Loucy (cell line): ENCODE data around the gene RNASEL.

Experiments used
- H2AFZ ChIP-seq: fragments of 200-600 bp; sonication (generic); 2 replicates; pipeline ENCODE4 v1.6.0; 2016; ENCODE audit warnings: antibody characterized with exemption, mild to moderate bottlenecking, low read length, moderate library complexity
- H3F3A ChIP-seq: fragments of 200-600 bp; 2 replicates; pipeline ENCODE4 v1.6.0; 2016; ENCODE audit warnings: antibody characterized with exemption, low read depth, mild to moderate bottlenecking
- H3K27me3 ChIP-seq: fragments of 200-600 bp; sonication (generic); 2 replicates; pipeline ENCODE4 v1.6.1; 2014; ENCODE audit warnings: low read length, mild to moderate bottlenecking; ENCODE audit not compliant: insufficient read depth, poor library complexity, severe bottlenecking
- H3K36me3 ChIP-seq: fragments of 200-600 bp; sonication (generic); 2 replicates; pipeline ENCODE4 v1.6.1; 2016; ENCODE audit warnings: low read length; ENCODE audit not compliant: insufficient read depth
- H3K4me1 ChIP-seq: fragments of 200-600 bp; sonication (generic); 2 replicates; pipeline ENCODE4 v1.5.1; 2014; ENCODE audit warnings: low read length, mild to moderate bottlenecking; ENCODE audit not compliant: insufficient read depth, poor library complexity, severe bottlenecking
- H3K4me2 ChIP-seq: fragments of 200-600 bp; sonication (generic); 2 replicates; pipeline ENCODE4 v1.6.0; 2014; ENCODE audit warnings: antibody characterized with exemption, low read length, low read depth, mild to moderate bottlenecking; ENCODE audit not compliant: poor library complexity, severe bottlenecking
- H3K4me3 ChIP-seq: fragments of 200-600 bp; sonication (generic); 2 replicates; pipeline ENCODE4 v1.5.1; 2014; ENCODE audit warnings: low read length, mild to moderate bottlenecking, mixed read lengths; ENCODE audit not compliant: poor library complexity, severe bottlenecking
- H3K79me2 ChIP-seq: fragments of 200-600 bp; sonication (generic); 2 replicates; pipeline ENCODE4 v1.6.1; 2014; ENCODE audit warnings: low read length; ENCODE audit not compliant: insufficient read depth
- H3K9ac ChIP-seq: fragments of 200-600 bp; sonication (generic); 2 replicates; pipeline ENCODE4 v1.6.0; 2014; ENCODE audit warnings: mild to moderate bottlenecking, low read depth, low read length, moderate library complexity; ENCODE audit not compliant: poor library complexity, severe bottlenecking
- H3K9me2 ChIP-seq: fragments of 200-600 bp; sonication (generic); replicated peaks from 2 replicates; pipeline ENCODE4 v1.6.1; 2016; ENCODE audit warnings: low read depth, low read length, mixed read lengths
- H3K9me3 ChIP-seq: fragments of 200-600 bp; sonication (generic); 2 replicates; pipeline ENCODE4 v1.6.1; 2014; ENCODE audit warnings: mild to moderate bottlenecking, antibody characterized with exemption, low read length, low read depth; ENCODE audit not compliant: insufficient read depth
- H4K20me1 ChIP-seq: fragments of 200-600 bp; sonication (generic); 2 replicates; pipeline ENCODE4 v1.6.0; 2014; ENCODE audit warnings: antibody characterized with exemption, low read length, mild to moderate bottlenecking; ENCODE audit not compliant: insufficient read depth, poor library complexity, severe bottlenecking
- EZH2phosphoT487 ChIP-seq: fragments of 200-600 bp; IDR thresholded peaks from 2 replicates; pipeline ENCODE4 v1.6.1; 2018; ENCODE audit warnings: antibody characterized with exemption, mild to moderate bottlenecking, moderate library complexity, borderline replicate concordance
- TF ChIP-seq, protein P1 (sequence below): fragments of 200-600 bp; sonication (generic); conservative IDR thresholded peaks from 2 replicates; pipeline ENCODE4 v1.5.1; 2014; ENCODE audit warnings: mild to moderate bottlenecking, antibody characterized with exemption, low read length

Gene RNASEL

DNA sequence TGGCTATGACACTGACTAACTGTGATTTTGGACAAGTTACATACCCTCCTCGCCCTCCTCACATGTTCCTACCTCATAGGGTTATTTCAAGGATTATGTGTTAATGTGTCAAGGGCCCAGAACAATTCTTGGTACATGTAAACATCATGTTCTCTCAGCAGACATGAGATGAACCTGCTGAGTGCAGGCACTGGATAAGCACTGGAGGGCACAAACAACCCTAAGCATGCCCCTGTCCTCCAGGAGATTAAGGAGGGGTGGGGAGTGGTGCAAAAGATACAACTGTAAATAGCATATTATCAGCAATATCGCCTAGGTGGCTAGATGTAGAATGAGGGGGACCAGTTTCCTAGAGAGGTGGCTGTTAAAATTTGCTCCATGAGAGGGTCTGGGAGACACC, 32.9 kb upstream of the RNASEL start:
- H3K36me3 ChIP-seq, result no peaks in the 10 kb centered on the region
- no peak overlapping the region for H3K4me3 ChIP-seq
- TF ChIP-seq EZH2phosphoT487, result no peak
- TF ChIP-seq, protein P1, sequence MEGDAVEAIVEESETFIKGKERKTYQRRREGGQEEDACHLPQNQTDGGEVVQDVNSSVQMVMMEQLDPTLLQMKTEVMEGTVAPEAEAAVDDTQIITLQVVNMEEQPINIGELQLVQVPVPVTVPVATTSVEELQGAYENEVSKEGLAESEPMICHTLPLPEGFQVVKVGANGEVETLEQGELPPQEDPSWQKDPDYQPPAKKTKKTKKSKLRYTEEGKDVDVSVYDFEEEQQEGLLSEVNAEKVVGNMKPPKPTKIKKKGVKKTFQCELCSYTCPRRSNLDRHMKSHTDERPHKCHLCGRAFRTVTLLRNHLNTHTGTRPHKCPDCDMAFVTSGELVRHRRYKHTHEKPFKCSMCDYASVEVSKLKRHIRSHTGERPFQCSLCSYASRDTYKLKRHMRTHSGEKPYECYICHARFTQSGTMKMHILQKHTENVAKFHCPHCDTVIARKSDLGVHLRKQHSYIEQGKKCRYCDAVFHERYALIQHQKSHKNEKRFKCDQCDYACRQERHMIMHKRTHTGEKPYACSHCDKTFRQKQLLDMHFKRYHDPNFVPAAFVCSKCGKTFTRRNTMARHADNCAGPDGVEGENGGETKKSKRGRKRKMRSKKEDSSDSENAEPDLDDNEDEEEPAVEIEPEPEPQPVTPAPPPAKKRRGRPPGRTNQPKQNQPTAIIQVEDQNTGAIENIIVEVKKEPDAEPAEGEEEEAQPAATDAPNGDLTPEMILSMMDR, result no peak
- H3K79me2 ChIP-seq, result no peaks in the 10 kb centered on the region
- H3K9me2 ChIP-seq, result no peaks in the 10 kb centered on the region
- H3K4me2 ChIP-seq, result no peak overlapping the region
- no peaks in the 10 kb centered on the region for H3K27me3 ChIP-seq
- H4K20me1 ChIP-seq, result no peaks in the 10 kb centered on the region
- peaks cover 3% of the 10 kb centered on the region; the same call in 1 of the 2 replicates for H3F3A ChIP-seq
- H3K9ac ChIP-seq, result no peak overlapping the region
- no peak overlapping the region for H2AFZ ChIP-seq
- H3K9me3 ChIP-seq, result no peaks in the 10 kb centered on the region
- peaks cover 29% of the 10 kb centered on the region for H3K4me1 ChIP-seq

DNA sequence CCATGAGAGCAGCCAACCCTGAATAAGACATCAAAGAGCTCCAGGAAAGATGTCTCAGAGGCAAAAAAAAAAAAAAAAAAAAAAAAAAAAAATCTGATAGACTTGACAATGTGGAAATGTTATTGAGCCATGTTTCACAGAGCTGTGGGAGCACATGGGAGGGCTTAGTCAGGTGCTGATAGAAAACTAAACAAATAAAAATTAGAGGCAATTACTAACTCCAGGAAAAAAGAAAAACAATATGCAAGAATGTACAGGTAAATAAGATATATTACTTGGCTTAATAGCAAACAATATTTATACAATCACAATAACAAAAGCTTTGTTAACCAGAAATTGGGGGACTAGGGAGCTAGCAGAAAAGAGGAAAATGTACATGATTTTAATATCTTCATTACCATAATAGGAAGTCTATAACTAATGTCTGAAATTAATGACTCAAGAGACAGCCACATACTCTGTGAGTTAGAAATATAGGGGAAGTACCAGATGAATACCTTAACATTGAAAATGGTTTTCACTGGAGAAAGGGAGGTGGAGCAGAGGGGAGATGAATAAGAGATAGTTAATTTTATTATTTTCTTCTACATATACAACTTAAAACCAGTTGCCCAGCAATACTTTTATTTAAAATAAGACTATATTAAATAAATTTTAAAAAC, 32.0 kb upstream of the RNASEL start:
- Histone ChIP-seq H3K79me2 (no peaks in the 10 kb centered on the region), H3K27me3 (no peaks in the 10 kb centered on the region), H2AFZ (no peak overlapping the region), H3K4me1 (peaks cover 37% of the 10 kb centered on the region), H3K9me2 (no peaks in the 10 kb centered on the region), H3K4me3 (no peak overlapping the region), H3K9ac (no peak overlapping the region), H3K36me3 (no peaks in the 10 kb centered on the region), H3F3A (peaks cover 3% of the 10 kb centered on the region; the same call in 1 of the 2 replicates), H3K4me2 (no peak overlapping the region), H3K9me3 (no peaks in the 10 kb centered on the region), H4K20me1 (no peaks in the 10 kb centered on the region)
- no peak for TF ChIP-seq EZH2phosphoT487
- TF ChIP-seq, protein P1, result no peak

- Histone ChIP-seq H3K4me1 (peaks cover 38% of the 10 kb centered on the region), H3K9me2 (no peaks in the 10 kb centered on the region), H4K20me1 (no peaks in the 10 kb centered on the region), H3K9ac (no peak overlapping the region), H2AFZ (no peak overlapping the region), H3K27me3 (no peaks in the 10 kb centered on the region), H3K36me3 (no peaks in the 10 kb centered on the region), H3F3A (peaks cover 7% of the 10 kb centered on the region; the same call in 1 of the 2 replicates), H3K9me3 (no peaks in the 10 kb centered on the region), H3K79me2 (no peaks in the 10 kb centered on the region), H3K4me3 (no peak overlapping the region), H3K4me2 (no peak overlapping the region)
- no peak for TF ChIP-seq EZH2phosphoT487
- TF ChIP-seq, protein P1, result no peak
These were observed 28.8 kb upstream of the RNASEL start for GRCh38 chr1:182617734-182618351.
